Neutrophil (primary cell): ENCODE results near the gene RBM44.
"Not testable (repeated sequence)": the region's sequence is repeated elsewhere in the genome, so short reads cannot be mapped to it uniquely, and the experiment has no call there.

ENCODE experiments used
- H3K27ac ChIP-seq: fragments of 200-600 bp; sonication (generic); 2 replicates; pipeline ENCODE4 v1.5.1; 2016; ENCODE audit warnings: mild to moderate bottlenecking, moderate library complexity
- H3K27me3 ChIP-seq: fragments of 200-600 bp; sonication (generic); 2 replicates; pipeline ENCODE4 v1.6.0; 2016; ENCODE audit warnings: mild to moderate bottlenecking
- H3K36me3 ChIP-seq: fragments of 200-600 bp; sonication (generic); 2 replicates; pipeline ENCODE4 v1.5.1; 2017
- H3K4me1 ChIP-seq, 2 experiments: fragments of 200-600 bp in 1 of 2; sonication (generic) in 1 of 2; 1 replicate in 1 of 2; 2 replicates in 1 of 2; pipeline versions ENCODE4 v1.5.1 to v1.6.1; 2013 to 2016; ENCODE audit warnings: low read depth in 1 of 2, low read length in 1 of 2, mild to moderate bottlenecking in 1 of 2, moderate library complexity in 1 of 2; ENCODE audit not compliant: control insufficient read depth in 1 of 2, insufficient read depth in 1 of 2
- H3K4me3 ChIP-seq, 2 experiments: fragments of 200-600 bp in 1 of 2; sonication (generic) in 1 of 2; 1 replicate in 1 of 2; 2 replicates in 1 of 2; pipeline ENCODE4 v1.5.1; 2013 to 2016; ENCODE audit warnings: low read depth in 1 of 2, low read length in 1 of 2, mild to moderate bottlenecking in 1 of 2, moderate library complexity in 1 of 2
- H3K9me3 ChIP-seq: fragments of 200-600 bp; sonication (generic); 2 replicates; pipeline ENCODE4 v1.5.1; 2016
- CTCF ChIP-seq: fragments of 200-600 bp; sonication (generic); IDR thresholded peaks from 2 replicates; pipeline ENCODE4 v1.5.1; 2016; ENCODE audit warnings: antibody characterized with exemption

RBM44 gene, protein sequence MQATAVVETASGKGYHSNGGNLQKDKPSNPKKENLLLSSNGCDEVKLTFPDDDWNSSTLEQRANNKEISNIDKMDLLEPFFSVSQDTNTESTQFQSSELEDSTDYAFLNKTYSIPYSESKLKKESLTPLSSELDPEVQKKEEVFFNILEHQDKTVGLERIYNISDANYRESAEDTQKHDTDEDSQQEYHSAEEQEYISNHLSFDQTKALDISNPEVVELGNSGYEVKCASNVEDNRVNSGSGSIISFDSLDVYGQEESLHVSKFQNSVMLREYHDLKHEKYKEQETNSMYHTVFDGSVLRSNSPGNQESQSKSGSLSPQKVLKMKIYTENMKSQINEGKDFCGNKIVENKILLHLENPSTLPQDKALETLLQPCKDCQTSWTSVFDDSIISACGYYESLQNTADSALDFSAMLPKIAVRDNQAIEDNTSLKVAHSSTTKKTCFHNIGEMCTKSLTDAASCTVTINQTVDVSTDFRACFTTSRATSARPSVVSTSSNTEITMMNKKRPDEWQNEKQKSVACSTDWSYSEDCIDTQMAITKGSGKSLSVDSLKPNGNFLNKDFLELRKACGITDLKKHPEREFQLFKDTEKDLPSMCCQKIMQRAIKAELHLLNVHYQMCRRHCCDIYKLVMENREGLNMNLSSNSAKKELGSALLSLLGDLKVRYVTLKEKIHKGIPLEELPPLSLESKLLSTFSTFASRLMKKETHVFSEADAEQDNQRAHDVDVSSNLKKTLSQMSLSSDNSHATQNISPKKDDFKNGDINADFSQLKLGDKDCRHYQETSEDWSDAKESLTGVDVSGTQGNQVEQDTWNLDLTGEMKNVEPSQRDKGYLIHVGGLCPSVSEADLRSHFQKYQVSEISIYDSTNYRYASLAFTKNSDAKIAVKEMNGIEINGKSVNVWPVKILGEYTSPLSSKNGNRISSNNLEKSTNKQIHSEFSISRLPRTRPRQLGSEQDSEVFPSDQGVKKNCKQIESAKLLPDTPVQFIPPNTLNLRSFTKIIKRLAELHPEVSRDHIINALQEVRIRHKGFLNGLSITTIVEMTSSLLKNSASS

DNA sequence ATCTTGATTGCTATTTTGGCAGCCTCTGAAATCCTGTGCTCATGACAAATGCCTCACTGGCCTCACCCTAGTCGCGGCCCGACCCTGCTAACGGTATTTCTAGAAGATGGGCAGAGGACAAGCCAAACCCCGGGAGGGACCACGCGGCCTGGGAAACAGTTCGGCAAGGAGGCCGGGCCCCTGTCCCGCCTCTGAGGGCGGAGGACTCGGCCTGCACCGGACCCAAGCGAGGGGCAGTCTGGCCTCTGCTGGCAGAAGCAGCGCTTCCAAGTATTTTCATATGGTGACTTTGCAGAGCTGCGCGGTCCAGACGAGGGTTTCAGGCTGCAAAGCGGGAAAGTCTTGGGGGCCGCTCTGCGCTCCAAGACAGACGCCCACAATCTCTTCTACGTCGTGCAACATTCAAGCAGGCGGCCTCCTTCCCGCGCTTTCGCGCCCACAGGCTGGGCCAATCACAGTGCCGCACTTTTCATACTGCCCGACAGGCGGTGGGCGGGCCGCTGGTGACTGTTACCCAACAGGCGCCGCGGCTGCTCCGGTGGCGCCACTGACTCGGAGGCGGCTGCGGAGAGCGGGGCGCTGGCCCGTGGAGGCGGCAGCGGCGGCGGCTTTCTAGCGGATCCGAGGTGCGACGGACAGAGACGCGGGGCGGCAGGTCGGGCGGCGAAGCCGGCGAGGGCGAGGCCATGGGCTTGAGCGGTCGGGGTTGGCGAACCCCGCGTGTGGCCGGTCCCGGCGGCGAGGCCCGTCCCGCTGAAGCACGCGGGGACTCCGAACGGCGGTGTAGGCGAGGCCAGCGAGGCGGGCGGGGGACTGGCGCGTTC is at the start of gene RBM44:
RBM44 (plus strand) TSS at position 544 of the 824 bp plus-strand sequence. CDS start 14,831 bp downstream, outside the sequence.
- Histone ChIP-seq H3K27ac (no peak within 1 kb of the TSS), H3K4me1 (no peaks in the 10 kb centered on the region), H3K9me3 (peaks cover 6% of the 10 kb centered on the region), H3K4me3 (no peak within 1 kb of the TSS), H3K36me3 (no peaks in the 10 kb centered on the region), H3K27me3 (no peaks in the 10 kb centered on the region)
- no peak for TF ChIP-seq CTCF

- Histone ChIP-seq H3K4me1 (peaks cover 7 to 8% of the 10 kb centered on the region in 2 experiments), H3K36me3 (peaks cover 84% of the 10 kb centered on the region), H3K27ac (no peak overlapping the region), H3K4me3 (no peak overlapping the region), H3K27me3 (no peaks in the 10 kb centered on the region), H3K9me3 (no peaks in the 10 kb centered on the region)
- TF ChIP-seq CTCF, result no peak
Observed at GRCh38 chr2:237749002-237749401, 49.6 kb upstream of the RBM44 start.

DNA sequence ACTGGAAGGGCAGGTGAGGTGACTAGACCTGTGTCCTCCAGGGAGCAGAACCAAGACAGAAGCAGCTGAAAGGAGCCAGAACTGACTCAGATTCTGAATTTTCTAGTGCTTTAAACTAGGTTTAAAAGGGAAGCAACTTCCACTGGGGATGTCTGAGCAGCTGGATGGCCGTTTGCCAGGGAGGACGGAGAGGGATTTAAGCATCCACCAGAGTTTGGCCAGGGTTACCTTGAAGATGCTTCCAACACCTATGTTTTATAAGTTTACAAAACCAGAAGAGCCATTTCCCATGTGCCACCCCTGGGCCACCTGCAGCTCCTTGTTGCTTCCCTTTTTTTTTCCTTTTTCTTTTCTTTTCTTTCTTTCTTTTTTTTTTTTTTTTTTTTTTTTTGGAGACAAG is 48.6 kb upstream of the RBM44 start:
- no peak overlapping the region for H3K4me3 ChIP-seq
- H3K27me3 ChIP-seq, result no peaks in the 10 kb centered on the region
- TF ChIP-seq CTCF, result no peak
- H3K9me3 ChIP-seq, result no peaks in the 10 kb centered on the region
- peaks cover 3 to 5% of the 10 kb centered on the region in 2 experiments for H3K4me1 ChIP-seq
- peak overlapping the region; percentile 37 for H3K27ac ChIP-seq
- peaks cover 87% of the 10 kb centered on the region for H3K36me3 ChIP-seq

DNA sequence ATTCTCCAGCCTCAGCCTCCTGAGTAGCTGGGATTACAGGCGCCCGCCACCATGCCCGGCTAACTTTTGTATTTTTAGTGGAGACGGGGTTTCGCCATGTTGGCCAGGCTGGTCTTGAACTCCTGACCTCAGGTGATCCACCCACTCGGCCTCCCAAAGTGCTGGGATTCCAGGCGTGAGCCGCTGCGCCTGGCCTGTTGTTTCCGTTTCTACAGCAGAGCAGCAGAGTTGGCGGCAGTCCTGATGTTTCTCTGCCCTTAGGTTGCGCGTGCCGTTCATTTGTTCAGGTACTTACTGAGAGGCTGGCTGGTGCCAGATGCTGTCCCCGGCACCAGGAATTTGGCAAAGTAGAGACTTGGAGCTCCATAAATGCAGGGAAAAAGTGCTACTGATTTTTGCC is 48.1 kb upstream of the RBM44 start:
- H3K4me1 ChIP-seq, H3K27me3 ChIP-seq, H3K27ac ChIP-seq, H3K4me3 ChIP-seq, H3K9me3 ChIP-seq: not testable (repeated sequence)
- peaks cover 91% of the 10 kb centered on the region for H3K36me3 ChIP-seq

DNA sequence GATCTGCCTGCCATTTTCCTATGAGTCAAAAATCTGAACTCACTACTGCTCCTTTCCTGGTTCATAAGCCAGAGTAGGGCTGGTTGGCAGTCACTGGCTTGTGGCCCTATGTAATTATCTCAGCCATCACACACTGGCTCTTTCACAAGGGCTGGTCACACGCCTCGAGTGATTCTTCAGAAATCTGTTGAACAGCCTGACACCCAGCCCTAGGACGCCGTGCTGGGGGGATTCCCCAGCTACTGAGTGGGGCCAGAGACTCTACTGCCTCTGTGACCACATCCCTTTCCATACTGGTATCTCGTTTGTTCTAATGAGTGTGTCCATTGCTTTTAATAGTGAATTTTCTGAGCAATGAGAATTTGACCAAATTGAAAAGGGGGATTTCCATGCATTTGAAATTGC is 45.8 kb upstream of the RBM44 start:
- peak overlapping the region; percentile 30 for H3K27ac ChIP-seq
- no peak overlapping the region for H3K4me3 ChIP-seq
- no peaks in the 10 kb centered on the region for H3K9me3 ChIP-seq
- no peak for TF ChIP-seq CTCF
- H3K4me1 ChIP-seq, result no peaks in the 10 kb centered on the region
- H3K27me3 ChIP-seq, result no peaks in the 10 kb centered on the region
- H3K36me3 ChIP-seq, result peaks cover 97% of the 10 kb centered on the region
